Chondrocyte (in vitro differentiated cells): Measurements from ENCODE around the gene NME7. TPM values are rescaled to one million over a fixed set of nuclear protein-coding genes. Genes with fewer than 3 reads are reported as not detected.
"Not testable (repeated sequence)": the region's sequence is repeated elsewhere in the genome, so short reads cannot be mapped to it uniquely, and the experiment has no call there.

Experiments used
- DNase-seq: peaks from one replicate; pipeline ENCODE4 v3.0.0; 2021; ENCODE audit warnings: mixed read lengths, low spot score
- H3K27ac Mint-ChIP-seq: one replicate; pipeline ENCODE4 v1.8.0; 2021; ENCODE audit warnings: mild to moderate bottlenecking, moderate library complexity, mixed read lengths; ENCODE audit not compliant: unreplicated experiment
- H3K27me3 Mint-ChIP-seq: 2 replicates; pipeline ENCODE4 v1.8.0; 2021; ENCODE audit warnings: low read depth, mixed read lengths
- H3K36me3 Mint-ChIP-seq: 2 replicates; pipeline ENCODE4 v1.8.0; 2021; ENCODE audit warnings: low read depth, mixed read lengths
- H3K4me1 Mint-ChIP-seq: 2 replicates; pipeline ENCODE4 v1.8.0; 2021; ENCODE audit warnings: low read depth, mild to moderate bottlenecking, mixed read lengths
- H3K4me3 Mint-ChIP-seq: one replicate; pipeline ENCODE4 v1.8.0; 2021; ENCODE audit warnings: mild to moderate bottlenecking, moderate library complexity, mixed read lengths; ENCODE audit not compliant: unreplicated experiment
- H3K9me3 Mint-ChIP-seq: 2 replicates; pipeline ENCODE4 v1.8.0; 2021; ENCODE audit warnings: low read depth, mixed read lengths
- total RNA-seq: library from RNA; stranded (reverse); gene quantifications from 3 replicates; pipeline ENCODE4 v1.2.1, GENCODE V29; 2021
- TF ChIP-seq, protein P1 (sequence below): fragments of 200-600 bp; sonication (generic); IDR thresholded peaks from 2 replicates; pipeline ENCODE4 v1.5.0; 2021; ENCODE audit warnings: antibody characterized with exemption, mild to moderate bottlenecking, moderate library complexity

NME7 gene
- total RNA-seq, 1 donor from 2014 or later, result 14.7 TPM

GRCh38 chr1:169288011-169288414, 79.6 kb downstream of the NME7 start:
- Mint-ChIP-seq H3K27me3 (no peaks in the 10 kb centered on the region), H3K9me3 (peaks cover 19% of the 10 kb centered on the region), H3K4me1 (peaks cover 19% of the 10 kb centered on the region), H3K36me3 (peaks cover 20% of the 10 kb centered on the region), H3K4me3 (no peak overlapping the region), H3K27ac (peak overlapping the region; percentile 75)
- TF ChIP-seq, protein P1, sequence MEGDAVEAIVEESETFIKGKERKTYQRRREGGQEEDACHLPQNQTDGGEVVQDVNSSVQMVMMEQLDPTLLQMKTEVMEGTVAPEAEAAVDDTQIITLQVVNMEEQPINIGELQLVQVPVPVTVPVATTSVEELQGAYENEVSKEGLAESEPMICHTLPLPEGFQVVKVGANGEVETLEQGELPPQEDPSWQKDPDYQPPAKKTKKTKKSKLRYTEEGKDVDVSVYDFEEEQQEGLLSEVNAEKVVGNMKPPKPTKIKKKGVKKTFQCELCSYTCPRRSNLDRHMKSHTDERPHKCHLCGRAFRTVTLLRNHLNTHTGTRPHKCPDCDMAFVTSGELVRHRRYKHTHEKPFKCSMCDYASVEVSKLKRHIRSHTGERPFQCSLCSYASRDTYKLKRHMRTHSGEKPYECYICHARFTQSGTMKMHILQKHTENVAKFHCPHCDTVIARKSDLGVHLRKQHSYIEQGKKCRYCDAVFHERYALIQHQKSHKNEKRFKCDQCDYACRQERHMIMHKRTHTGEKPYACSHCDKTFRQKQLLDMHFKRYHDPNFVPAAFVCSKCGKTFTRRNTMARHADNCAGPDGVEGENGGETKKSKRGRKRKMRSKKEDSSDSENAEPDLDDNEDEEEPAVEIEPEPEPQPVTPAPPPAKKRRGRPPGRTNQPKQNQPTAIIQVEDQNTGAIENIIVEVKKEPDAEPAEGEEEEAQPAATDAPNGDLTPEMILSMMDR, result peak; percentile 25
- no peak for DNase-seq

GRCh38 chr1:169287280-169287679, 80.3 kb downstream of the NME7 start:
- Mint-ChIP-seq H3K27ac (peak overlapping the region; percentile 47), H3K36me3 (peaks cover 25% of the 10 kb centered on the region), H3K4me1 (peaks cover 19% of the 10 kb centered on the region), H3K9me3 (peaks cover 27% of the 10 kb centered on the region), H3K4me3 (no peak overlapping the region), H3K27me3 (no peaks in the 10 kb centered on the region)
- TF ChIP-seq, protein P1, result no peak
- no peak for DNase-seq

- Mint-ChIP-seq H3K9me3 (peaks cover 67% of the 10 kb centered on the region), H3K36me3 (peaks cover 47% of the 10 kb centered on the region)
- H3K4me3 Mint-ChIP-seq, H3K4me1 Mint-ChIP-seq, DNase-seq, H3K27ac Mint-ChIP-seq, H3K27me3 Mint-ChIP-seq: not testable (repeated sequence)
Observed at GRCh38 chr1:169281562-169281961, 86.0 kb downstream of the NME7 start.

GRCh38 chr1:169271098-169271497, 96.5 kb downstream of the NME7 start:
- no peaks in the 10 kb centered on the region for H3K4me1 Mint-ChIP-seq
- H3K9me3 Mint-ChIP-seq, result peaks cover 8% of the 10 kb centered on the region
- no peak overlapping the region for H3K4me3 Mint-ChIP-seq
- H3K27ac Mint-ChIP-seq, result no peak overlapping the region
- peaks cover 6% of the 10 kb centered on the region for H3K36me3 Mint-ChIP-seq
- no peaks in the 10 kb centered on the region for H3K27me3 Mint-ChIP-seq
- TF ChIP-seq, protein P1, result peak; percentile 51
- no peak for DNase-seq

GRCh38 chr1:169266133-169266532, 101.5 kb downstream of the NME7 start:
- Mint-ChIP-seq H3K27me3 (no peaks in the 10 kb centered on the region), H3K4me3 (no peak overlapping the region), H3K27ac (no peak overlapping the region), H3K4me1 (no peaks in the 10 kb centered on the region), H3K36me3 (peaks cover 29% of the 10 kb centered on the region), H3K9me3 (peaks cover 38% of the 10 kb centered on the region)
- DNase-seq, result no peak
- TF ChIP-seq, protein P1, result no peak

GRCh38 chr1:169263059-169263458, 104.5 kb downstream of the NME7 start:
- peaks cover 32% of the 10 kb centered on the region for H3K36me3 Mint-ChIP-seq

More at GRCh38 chr1:169263059-169263458, 104.5 kb downstream of the NME7 start:
- Mint-ChIP-seq H3K9me3 (peaks cover 41% of the 10 kb centered on the region), H3K4me3 (no peak overlapping the region), H3K27ac (no peak overlapping the region), H3K4me1 (no peaks in the 10 kb centered on the region), H3K27me3 (no peaks in the 10 kb centered on the region)
- TF ChIP-seq, protein P1, result no peak
- DNase-seq, result no peak
